H1 (cell line): ENCODE results near the gene REPS1. TPM values are rescaled to one million over a fixed set of nuclear protein-coding genes. Genes with fewer than 3 reads are reported as not detected.
A peak's percentile ranks its signal among the peaks of the same experiment; 100 is the strongest.

ENCODE experiments used
- CTCF ChIA-PET: fragments of 300-600 bp; sonication (Branson Sonifier 250); formaldehyde crosslinking; loops from one replicate; lab custom pipeline; 2021; ENCODE audit not compliant: partially characterized antibody; lab: Charles Lee
- POLR2A ChIA-PET: fragments of 300-600 bp; sonication (Branson Sonifier 250); formaldehyde crosslinking; loops from one replicate; lab custom pipeline; 2021; ENCODE audit warnings: inconsistent platforms; ENCODE audit not compliant: partially characterized antibody; lab: Charles Lee
- DNase-seq, 2 experiments: peaks; one replicate each; pipeline versions ENCODE4 v3.0.0 to v3.0.0-alpha.2; 2010 to 2022; ENCODE audit warnings: low spot score in 2 of 2, low read depth in 1 of 2, mixed read lengths in 1 of 2
- FAIRE-seq: peaks from 2 replicates; lab custom pipeline; 2011; peaks lifted over from hg19 to GRCh38; lab: Jason Lieb, UNC
- H2AFZ ChIP-seq: 2 replicates; pipeline ENCODE4 v1.8.1; 2012; ENCODE audit warnings: low read length, inconsistent platforms
- H2AK5ac ChIP-seq: 2 replicates; pipeline ENCODE4 v1.6.1; 2013; ENCODE audit warnings: low read depth, low read length
- H2BK120ac ChIP-seq: replicated peaks from 2 replicates; pipeline ENCODE3; 2013; ENCODE audit warnings: low read depth, low read length, inconsistent platforms
- H2BK12ac ChIP-seq: 2 replicates; pipeline ENCODE4 v1.6.1; 2013; ENCODE audit warnings: low read depth, low read length
- H2BK15ac ChIP-seq: 2 replicates; pipeline ENCODE4 v1.6.1; 2013; ENCODE audit warnings: low read length
- H2BK20ac ChIP-seq: 2 replicates; pipeline ENCODE4 v1.6.1; 2013; ENCODE audit warnings: low read length
- H2BK5ac ChIP-seq: 2 replicates; pipeline ENCODE4 v1.6.1; 2013; ENCODE audit warnings: low read depth, low read length
- H3K14ac ChIP-seq: 2 replicates; pipeline ENCODE4 v1.6.1; 2013; ENCODE audit warnings: inconsistent platforms; ENCODE audit not compliant: insufficient read length
- H3K18ac ChIP-seq: 2 replicates; pipeline ENCODE4 v1.6.1; 2013; ENCODE audit warnings: low read length; ENCODE audit errors: extremely low read depth
- H3K23ac ChIP-seq: 2 replicates; pipeline ENCODE4 v1.6.1; 2013; ENCODE audit warnings: inconsistent platforms; ENCODE audit not compliant: insufficient read length
- H3K23me2 ChIP-seq: 2 replicates; pipeline ENCODE4 v1.6.1; 2013; ENCODE audit warnings: low read depth, low read length
- H3K27ac ChIP-seq: 2 replicates; pipeline ENCODE4 v1.6.1; 2011; ENCODE audit warnings: low read depth, low read length, inconsistent platforms
- H3K27me3 ChIP-seq, 4 experiments: replicated peaks in 1 of 4; 1 replicate in 1 of 4; 2 replicates in 3 of 4; pipeline versions ENCODE4 v1.6.1 to v1.8.1; 2011 to 2013; ENCODE audit warnings: low read length in 3 of 4, mild to moderate bottlenecking in 3 of 4, inconsistent platforms in 2 of 4, mixed read lengths in 2 of 4, moderate library complexity in 1 of 4; ENCODE audit not compliant: control insufficient read depth in 3 of 4, insufficient read depth in 3 of 4; ENCODE audit errors: extremely low read depth in 1 of 4
- H3K36me3 ChIP-seq, 4 experiments: 2 replicates each; pipeline versions ENCODE4 v1.6.1 to v1.8.1; 2011 to 2013; ENCODE audit warnings: mild to moderate bottlenecking in 4 of 4, low read length in 3 of 4, moderate library complexity in 2 of 4, control low read depth in 1 of 4, inconsistent platforms in 1 of 4; ENCODE audit not compliant: insufficient read depth in 4 of 4, control insufficient read depth in 2 of 4
- H3K4ac ChIP-seq: replicated peaks from 2 replicates; pipeline ENCODE3; 2013; ENCODE audit warnings: low read length, low read depth, mixed read lengths, inconsistent platforms; ENCODE audit not compliant: insufficient read length
- H3K4me1 ChIP-seq, 4 experiments: replicated peaks in 1 of 4; 1 replicate in 1 of 4; 2 replicates in 3 of 4; pipeline versions ENCODE4 v1.6.1 to v1.8.1; 2011 to 2013; ENCODE audit warnings: low read length in 3 of 4, inconsistent platforms in 2 of 4, mixed read lengths in 1 of 4; ENCODE audit not compliant: insufficient read depth in 4 of 4, control insufficient read depth in 3 of 4
- H3K4me2 ChIP-seq, 2 experiments: 2 replicates each; pipeline versions ENCODE4 v1.6.1 to v1.8.1; 2011 to 2013; ENCODE audit warnings: low read depth in 2 of 2, low read length in 2 of 2, control low read depth in 1 of 2, inconsistent platforms in 1 of 2, mild to moderate bottlenecking in 1 of 2; ENCODE audit not compliant: insufficient read depth in 1 of 2
- H3K4me3 ChIP-seq, 4 experiments: fragments of 200-600, 300-600 bp in 1 of 4; sonication (generic), shearing (Covaris generic), sonication (Bioruptor Twin) in 1 of 4; 2 replicates each; pipeline versions ENCODE4 v1.5.1 to v1.8.1; 2011 to 2016; ENCODE audit warnings: low read length in 4 of 4, low read depth in 3 of 4, control low read depth in 2 of 4, inconsistent platforms in 2 of 4, mild to moderate bottlenecking in 2 of 4, mixed read lengths in 1 of 4, moderate library complexity in 1 of 4; ENCODE audit not compliant: insufficient read depth in 2 of 4; ENCODE audit errors: extremely low read depth in 1 of 4
- H3K56ac ChIP-seq: replicated peaks from 2 replicates; pipeline ENCODE3; 2013; ENCODE audit warnings: low read depth, mild to moderate bottlenecking, mixed read lengths, low read length, inconsistent platforms; ENCODE audit not compliant: insufficient read length
- H3K79me1 ChIP-seq: 2 replicates; pipeline ENCODE4 v1.6.1; 2013; ENCODE audit warnings: low read depth, low read length, control low read depth
- H3K79me2 ChIP-seq, 2 experiments: 2 replicates each; pipeline versions ENCODE4 v1.6.1 to v1.8.1; 2012 to 2013; ENCODE audit warnings: low read length in 2 of 2, mild to moderate bottlenecking in 2 of 2, inconsistent platforms in 1 of 2; ENCODE audit not compliant: insufficient read depth in 2 of 2, control insufficient read depth in 1 of 2
- H3K9ac ChIP-seq, 4 experiments: replicated peaks in 1 of 4; 1 replicate in 1 of 4; 2 replicates in 3 of 4; pipeline versions ENCODE4 v1.6.1 to v1.8.1; 2011 to 2013; ENCODE audit warnings: low read depth in 3 of 4, low read length in 3 of 4, control low read depth in 2 of 4, mild to moderate bottlenecking in 2 of 4, moderate library complexity in 2 of 4, inconsistent platforms in 1 of 4; ENCODE audit errors: extremely low read depth in 1 of 4
- H3K9me3 ChIP-seq, 2 experiments: 2 replicates each; pipeline versions ENCODE4 v1.6.1 to v1.8.1; 2012 to 2013; ENCODE audit warnings: mild to moderate bottlenecking in 2 of 2, moderate library complexity in 2 of 2, control low read depth in 1 of 2, inconsistent platforms in 1 of 2, low read depth in 1 of 2, low read length in 1 of 2, mixed read lengths in 1 of 2; ENCODE audit not compliant: insufficient read depth in 2 of 2
- H4K20me1 ChIP-seq, 2 experiments: replicated peaks in 1 of 2; 2 replicates each; pipeline versions ENCODE3 to v1.8.1; 2011 to 2013; ENCODE audit warnings: inconsistent platforms in 2 of 2, low read length in 2 of 2, mild to moderate bottlenecking in 1 of 2; ENCODE audit not compliant: insufficient read depth in 2 of 2, control insufficient read depth in 1 of 2
- H4K5ac ChIP-seq: 2 replicates; pipeline ENCODE4 v1.6.1; 2013; ENCODE audit warnings: low read length, low read depth, mixed read lengths, inconsistent platforms; ENCODE audit not compliant: insufficient read length
- H4K8ac ChIP-seq: 2 replicates; pipeline ENCODE4 v1.8.0; 2013; ENCODE audit warnings: mild to moderate bottlenecking, moderate library complexity, low read length, inconsistent platforms; ENCODE audit not compliant: insufficient read depth; ENCODE audit errors: extremely low read depth
- H4K91ac ChIP-seq: replicated peaks from 2 replicates; pipeline ENCODE3; 2013; ENCODE audit warnings: low read length, mixed read lengths, inconsistent platforms; ENCODE audit not compliant: insufficient read length
- CHD1 ChIP-seq: IDR thresholded peaks from 2 replicates; pipeline ENCODE4 v1.6.1; 2012; ENCODE audit warnings: low read depth, low read length, improper control_type of control experiment
- EZH2 ChIP-seq: fragments of 200-600 bp; sonication (generic); IDR thresholded peaks from 2 replicates; pipeline ENCODE4 v1.7.1; 2012; ENCODE audit warnings: low read depth, mild to moderate bottlenecking, moderate library complexity, low read length, inconsistent platforms; ENCODE audit not compliant: severe bottlenecking
- FOSL1 ChIP-seq: IDR thresholded peaks from 2 replicates; pipeline ENCODE4 v1.6.1; 2011; ENCODE audit warnings: mild to moderate bottlenecking, low read depth, low read length, moderate library complexity; ENCODE audit not compliant: insufficient read depth
- MAX ChIP-seq: IDR thresholded peaks from 2 replicates; pipeline ENCODE4 v1.6.1; 2012; ENCODE audit warnings: inconsistent platforms
- POU5F1 ChIP-seq: IDR thresholded peaks from 2 replicates; pipeline ENCODE4 v1.6.1; 2011; ENCODE audit warnings: low read depth, mild to moderate bottlenecking, low read length, moderate library complexity
- RXRA ChIP-seq: IDR thresholded peaks from 2 replicates; pipeline ENCODE4 v1.6.1; 2011; ENCODE audit warnings: low read depth, mild to moderate bottlenecking, low read length, moderate library complexity; ENCODE audit not compliant: insufficient read depth
- SP1 ChIP-seq: IDR thresholded peaks from 2 replicates; pipeline ENCODE4 v1.6.1; 2011; ENCODE audit warnings: low read depth, low read length
- SP2 ChIP-seq: IDR thresholded peaks from 2 replicates; pipeline ENCODE4 v1.6.1; 2012; ENCODE audit warnings: mild to moderate bottlenecking, low read length, inconsistent platforms
- YY1 ChIP-seq: IDR thresholded peaks from 2 replicates; pipeline ENCODE4 v1.6.1; 2011; ENCODE audit warnings: low read depth, mild to moderate bottlenecking, low read length
- WGBS, 2 experiments: shearing (Covaris generic) in 1 of 2; methylation state at CpG; one replicate each; pipeline versions ENCODE4 v1.1.6 to v1.1.7; 2013 to 2015; ENCODE audit warnings: low lambda C conversion rate in 2 of 2, mixed read lengths in 2 of 2, inconsistent platforms in 1 of 2, low coverage in 1 of 2, missing lambda C conversion rate in 1 of 2; ENCODE audit not compliant: insufficient replicate concordance in 2 of 2, insufficient coverage in 1 of 2, insufficient read length in 1 of 2; ENCODE audit errors: extremely low coverage in 1 of 2, missing lambda C conversion rate in 1 of 2; 5-methylcytosine and 5-hydroxymethylcytosine counted together
- polyA plus RNA-seq, 7 experiments: library from polyadenylated mRNA; depleted of rRNA in 3 of 7; stranded (reverse) in 5 of 7; unstranded in 2 of 7; fragments of >200 nt in 5 of 7; fragments of 200-250 nt in 2 of 7; gene quantifications; 1 replicate in 5 of 7; 2 replicates in 1 of 7; 4 replicates in 1 of 7; pipeline versions ENCODE4 v1.2.1 to v1.2.3, GENCODE V29; 2011 to 2013; ENCODE audit warnings: missing spikeins in 2 of 7, mixed read lengths in 2 of 7
- total RNA-seq: library from RNA; stranded (reverse); fragmentation: NEBNext Ultra II Directional; extraction: Animal tissue kit (Norgen Biotek cat#: 25700); gene quantifications from 2 replicates; pipeline ENCODE4 v1.2.1, GENCODE V29; 2021
- TF ChIP-seq, protein P1 (sequence below), 3 experiments: IDR thresholded peaks; 1 replicate in 2 of 3; 2 replicates in 1 of 3; pipeline versions ENCODE4 v1.5.1 to v1.6.1; 2011; ENCODE audit warnings: low read length in 3 of 3, mild to moderate bottlenecking in 3 of 3, inconsistent platforms in 2 of 3, low read depth in 1 of 3, moderate library complexity in 1 of 3; ENCODE audit not compliant: insufficient read depth in 1 of 3; ENCODE audit errors: control extremely low read depth in 1 of 3

Gene REPS1
- total and polyA plus RNA-seq, 2 of the 8 experiments (the other 6 are each of a cell fraction or from before 2014, with no cell fraction given): 52.1 to 68.9 TPM

GRCh38 chr6:138971601-138972000, 16.5 kb downstream of the REPS1 start:
- no peak overlapping the region for H3K56ac ChIP-seq
- CTCF ChIA-PET: interaction anchor here (0.6 to 1.3 kb wide), 4 partner anchors 16 to 1055 kb away, joined by 3 read pairs; partner anchors contain the start of gene REPS1
- H3K4me1 ChIP-seq: peaks cover 2 to 21% (median 14%) of the 10 kb centered on the region in 4 experiments; a peak in 5 of 7 replicates
- no peak overlapping the region for H3K14ac ChIP-seq
- H2BK20ac ChIP-seq: no peak overlapping the region
- H3K27me3 ChIP-seq: no peaks in the 10 kb centered on the region
- peaks cover 2 to 5% of the 10 kb centered on the region in 2 experiments for H4K20me1 ChIP-seq
- H3K79me2 ChIP-seq: peaks cover 14 to 100% of the 10 kb centered on the region in 2 experiments
- no peak overlapping the region for H3K23ac ChIP-seq
- no peak overlapping the region; a peak in 2 of 8 replicates for H3K4me3 ChIP-seq
- no peak overlapping the region for H2BK120ac ChIP-seq
- DNase-seq (no peak), FAIRE-seq (peak; percentile 28)
- no peak overlapping the region for H3K27ac ChIP-seq
- POLR2A ChIA-PET: interaction anchor here (0.6 to 1.0 kb wide), 4 partner anchors 10 to 882 kb away, joined by 3 to 4 read pairs (median 4); no protein-coding TSS in a partner anchor
- no peak overlapping the region for H4K5ac ChIP-seq
- WGBS, 2 experiments: 70% methylated on average over 3 of the region's 3 CpGs; no CpG with 5 or more reads in 1 of the 2 experiments
- no peak for TF ChIP-seq CHD1
- TF ChIP-seq, protein P1, sequence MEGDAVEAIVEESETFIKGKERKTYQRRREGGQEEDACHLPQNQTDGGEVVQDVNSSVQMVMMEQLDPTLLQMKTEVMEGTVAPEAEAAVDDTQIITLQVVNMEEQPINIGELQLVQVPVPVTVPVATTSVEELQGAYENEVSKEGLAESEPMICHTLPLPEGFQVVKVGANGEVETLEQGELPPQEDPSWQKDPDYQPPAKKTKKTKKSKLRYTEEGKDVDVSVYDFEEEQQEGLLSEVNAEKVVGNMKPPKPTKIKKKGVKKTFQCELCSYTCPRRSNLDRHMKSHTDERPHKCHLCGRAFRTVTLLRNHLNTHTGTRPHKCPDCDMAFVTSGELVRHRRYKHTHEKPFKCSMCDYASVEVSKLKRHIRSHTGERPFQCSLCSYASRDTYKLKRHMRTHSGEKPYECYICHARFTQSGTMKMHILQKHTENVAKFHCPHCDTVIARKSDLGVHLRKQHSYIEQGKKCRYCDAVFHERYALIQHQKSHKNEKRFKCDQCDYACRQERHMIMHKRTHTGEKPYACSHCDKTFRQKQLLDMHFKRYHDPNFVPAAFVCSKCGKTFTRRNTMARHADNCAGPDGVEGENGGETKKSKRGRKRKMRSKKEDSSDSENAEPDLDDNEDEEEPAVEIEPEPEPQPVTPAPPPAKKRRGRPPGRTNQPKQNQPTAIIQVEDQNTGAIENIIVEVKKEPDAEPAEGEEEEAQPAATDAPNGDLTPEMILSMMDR (IDR thresholded peaks at IDR 0.05; ENCODE audit: control extremely low read depth in 1 of 3, insufficient read depth in 1 of 3, low read depth in 1 of 3, low read length in 3 of 3): no peak
- no peak for TF ChIP-seq MAX
- no peak for TF ChIP-seq SP1
- TF ChIP-seq SP2: no peak
- TF ChIP-seq FOSL1: no peak
- TF ChIP-seq YY1: no peak
- no peak for TF ChIP-seq POU5F1
- no peak for TF ChIP-seq EZH2
- no peak for TF ChIP-seq RXRA
- H2BK5ac ChIP-seq: no peak overlapping the region
- H2AK5ac ChIP-seq: no peak overlapping the region
- H3K4me2 ChIP-seq: peak overlapping the region; percentile 2 to 3; a peak in 1 of 4 replicates
- no peaks in the 10 kb centered on the region for H3K23me2 ChIP-seq
- no peak overlapping the region for H4K91ac ChIP-seq
- no peak overlapping the region for H2AFZ ChIP-seq
- no peak overlapping the region for H4K8ac ChIP-seq
- H3K9me3 ChIP-seq: no peaks in the 10 kb centered on the region
- H3K18ac ChIP-seq: no peak overlapping the region
- H2BK15ac ChIP-seq: no peak overlapping the region
- H3K36me3 ChIP-seq: no peaks in the 10 kb centered on the region
- no peak overlapping the region for H3K9ac ChIP-seq
- no peak overlapping the region for H3K4ac ChIP-seq
- H2BK12ac ChIP-seq: no peak overlapping the region
- peaks cover 9% of the 10 kb centered on the region; the same call in 1 of the 2 replicates for H3K79me1 ChIP-seq
